Sigmoid colon (tissue), 7 donors: ENCODE data around the gene ARHGAP10. TPM values are rescaled to one million over a fixed set of nuclear protein-coding genes. Genes with fewer than 3 reads are reported as not detected.

Source experiments
- DNase-seq: peaks from one replicate; pipeline ENCODE4 v3.0.0-alpha.2; 2019
- H3K27ac ChIP-seq, 4 donors: fragments of 200-600 bp; sonication (generic); one replicate each; pipeline ENCODE4 v1.5.1; 2016 to 2019; ENCODE audit warnings: mild to moderate bottlenecking in 1 of 4
- H3K27me3 ChIP-seq, 3 donors: fragments of 200-600 bp; sonication (generic); one replicate each; pipeline ENCODE4 v1.5.1; 2019; ENCODE audit warnings: mild to moderate bottlenecking in 1 of 3
- H3K36me3 ChIP-seq, 4 donors: fragments of 200-600 bp; sonication (generic); one replicate each; pipeline ENCODE4 v1.5.1; 2016 to 2019
- H3K4me1 ChIP-seq, 4 donors: fragments of 200-600 bp; sonication (generic); one replicate each; pipeline ENCODE4 v1.5.1; 2017 to 2019
- H3K4me3 ChIP-seq, 4 donors: fragments of 200-600 bp; sonication (generic); one replicate each; pipeline ENCODE4 v1.5.1; 2017 to 2019; ENCODE audit warnings: mild to moderate bottlenecking in 2 of 4, moderate library complexity in 1 of 4
- H3K9me3 ChIP-seq, 4 donors: fragments of 200-600 bp in 3 of 4; sonication (generic) in 3 of 4; one replicate each; pipeline versions ENCODE4 v1.5.1 to v1.6.1; 2013 to 2019
- CTCF ChIP-seq, 4 experiments: fragments of 450-650 bp in 3 of 4; fragments of 200-600 bp in 1 of 4; IDR thresholded peaks; one replicate each; pipeline ENCODE4 v1.5.1; 2016 to 2019; ENCODE audit warnings: antibody characterized with exemption in 4 of 4, mild to moderate bottlenecking in 3 of 4, moderate library complexity in 2 of 4
- EP300 ChIP-seq, 4 donors: sonication (generic); formaldehyde crosslinking; IDR thresholded peaks; one replicate each; pipeline ENCODE4 v1.6.1; 2017; ENCODE audit warnings: antibody characterized with exemption in 4 of 4
- POLR2A ChIP-seq, 2 donors: fragments of 450-650 bp; IDR thresholded peaks; one replicate each; pipeline ENCODE4 v1.6.1; 2016; ENCODE audit warnings: antibody characterized with exemption in 2 of 2, mild to moderate bottlenecking in 2 of 2, moderate library complexity in 2 of 2
- POLR2AphosphoS5 ChIP-seq, 4 donors: sonication (generic); formaldehyde crosslinking; IDR thresholded peaks; one replicate each; pipeline ENCODE4 v1.6.1; 2017; ENCODE audit warnings: antibody characterized with exemption in 4 of 4
- WGBS, 2 donors: extraction: QIAGEN DNeasy Blood & Tissue Kit; methylation state at CpG; one replicate each; pipeline ENCODE4 v1.1.7; 2013; 5-methylcytosine and 5-hydroxymethylcytosine counted together
- intact Hi-C: fragments of 100-400 bp; cut with DNase I; formaldehyde crosslinking; loops from one replicate; pipeline ENCODE4 v1.15.1; 2023
- polyA plus RNA-seq, 3 donors: library from polyadenylated mRNA; stranded (reverse); fragments of 200-250 nt; gene quantifications; one replicate each; pipeline ENCODE4 v1.2.3, GENCODE V29; 2013
- total RNA-seq, 4 donors: library from RNA; depleted of rRNA; stranded (reverse); fragments of >200 nt; gene quantifications; one replicate each; pipeline ENCODE4 v1.1.0, GENCODE V29; 2016
- donor health status: healthy with polysubstance abuse.
- donor health status: Bipolar disorder and iron deficiency.
- donor health status: healthy.

Gene ARHGAP10
- total and polyA plus RNA-seq, 7 donors: 3.0 to 158 (median 123) TPM

GRCh38 chr4:147833254-147833653 lies 101.4 kb downstream of the ARHGAP10 start:
- Histone ChIP-seq H3K9me3 (no peaks in the 10 kb centered on the region), H3K27me3 (no peaks in the 10 kb centered on the region), H3K27ac (peak overlapping the region; percentile 80 to 96 (median 91)), H3K36me3 (no peaks in the 10 kb centered on the region), H3K4me1 (peaks cover 8 to 79% (median 71%) of the 10 kb centered on the region in 4 donors), H3K4me3 (no peak overlapping the region)
- DNase-seq: no peak
- intact Hi-C loops: no loop called here
- TF ChIP-seq EP300 (IDR thresholded peaks at IDR 0.05): no peak
- no peak for TF ChIP-seq CTCF (IDR thresholded peaks at IDR 0.05)
- TF ChIP-seq POLR2A (IDR thresholded peaks at IDR 0.05): no peak
- TF ChIP-seq POLR2AphosphoS5 (IDR thresholded peaks at IDR 0.05): no peak
- WGBS, 2 donors: 88 to 89% methylated on average over 2 of the region's 2 CpGs

GRCh38 chr4:147833741-147834140 lies 101.9 kb downstream of the ARHGAP10 start:
- H3K4me1 ChIP-seq: peaks cover 8 to 75% (median 66%) of the 10 kb centered on the region in 4 donors
- H3K4me3 ChIP-seq: no peak overlapping the region
- WGBS, 2 donors: 87 to 92% methylated on average over 2 of the region's 2 CpGs
- no peaks in the 10 kb centered on the region for H3K36me3 ChIP-seq
- peak overlapping the region; percentile 80 to 96 (median 91) for H3K27ac ChIP-seq
- no peak for TF ChIP-seq CTCF (IDR thresholded peaks at IDR 0.05)
- no peak for TF ChIP-seq EP300 (IDR thresholded peaks at IDR 0.05)
- TF ChIP-seq POLR2AphosphoS5 (IDR thresholded peaks at IDR 0.05): no peak
- no peak for TF ChIP-seq POLR2A (IDR thresholded peaks at IDR 0.05)
- no peaks in the 10 kb centered on the region for H3K27me3 ChIP-seq
- intact Hi-C loops: no loop called here
- DNase-seq: no peak
- H3K9me3 ChIP-seq: no peaks in the 10 kb centered on the region

- H3K4me1 ChIP-seq: peaks cover 8 to 74% (median 60%) of the 10 kb centered on the region in 4 donors
- no peaks in the 10 kb centered on the region for H3K27me3 ChIP-seq
- H3K9me3 ChIP-seq: no peaks in the 10 kb centered on the region
- H3K36me3 ChIP-seq: no peaks in the 10 kb centered on the region
- no peak overlapping the region for H3K4me3 ChIP-seq
- intact Hi-C loops: no loop called here
- no peak for DNase-seq
- WGBS, 2 donors: 87 to 96% methylated on average over 3 of the region's 3 CpGs
- no peak for TF ChIP-seq CTCF (IDR thresholded peaks at IDR 0.05)
- TF ChIP-seq EP300 (IDR thresholded peaks at IDR 0.05): no peak
- no peak for TF ChIP-seq POLR2AphosphoS5 (IDR thresholded peaks at IDR 0.05)
- no peak for TF ChIP-seq POLR2A (IDR thresholded peaks at IDR 0.05)
- H3K27ac ChIP-seq: peak overlapping the region; percentile 80 to 96 (median 91)
These were observed 102.6 kb downstream of the ARHGAP10 start for GRCh38 chr4:147834480-147834879.

- intact Hi-C loops: no loop called here
- Histone ChIP-seq H3K27me3 (no peaks in the 10 kb centered on the region), H3K4me3 (no peak overlapping the region), H3K9me3 (no peaks in the 10 kb centered on the region), H3K4me1 (peaks cover 0 to 74% (median 56%) of the 10 kb centered on the region in 4 donors), H3K36me3 (no peaks in the 10 kb centered on the region), H3K27ac (peak overlapping the region; percentile 80 to 96 (median 91))
- TF ChIP-seq POLR2AphosphoS5 (IDR thresholded peaks at IDR 0.05) (peak in 1 of 4 donors; percentile 18), EP300 (IDR thresholded peaks at IDR 0.05) (no peak), POLR2A (IDR thresholded peaks at IDR 0.05) (no peak)
- no peak for DNase-seq
- 85 to 91% methylated on average over 6 of the region's 6 CpGs for WGBS, 2 donors
These were observed 104.9 kb downstream of the ARHGAP10 start for GRCh38 chr4:147836807-147837206.

- H3K27ac ChIP-seq: peak overlapping the region; percentile 80 to 96 (median 91)
These were observed 105.5 kb downstream of the ARHGAP10 start for GRCh38 chr4:147837435-147837834.

More at GRCh38 chr4:147837435-147837834, 105.5 kb downstream of the ARHGAP10 start:
- Histone ChIP-seq H3K4me1 (peaks cover 0 to 74% (median 56%) of the 10 kb centered on the region in 4 donors), H3K36me3 (no peaks in the 10 kb centered on the region), H3K4me3 (no peak overlapping the region), H3K9me3 (no peaks in the 10 kb centered on the region), H3K27me3 (no peaks in the 10 kb centered on the region)
- 66 to 88% methylated on average over 1 of the region's 1 CpG for WGBS, 2 donors
- no peak for DNase-seq
- TF ChIP-seq CTCF (IDR thresholded peaks at IDR 0.05): peak in 2 of 4 experiments; percentile 21 to 24
- no peak for TF ChIP-seq EP300 (IDR thresholded peaks at IDR 0.05)
- intact Hi-C loops: no loop called here
